ENCODE measurements around the gene PITX2. TPM values are rescaled to one million over a fixed set of nuclear protein-coding genes. Genes with fewer than 3 reads are reported as not detected.

The PITX2 gene
- total and polyA plus RNA-seq, 10 of the 15 experiments (the other 5 are each of a cell fraction or from before 2014, with no cell fraction given), result not detected

DNA sequence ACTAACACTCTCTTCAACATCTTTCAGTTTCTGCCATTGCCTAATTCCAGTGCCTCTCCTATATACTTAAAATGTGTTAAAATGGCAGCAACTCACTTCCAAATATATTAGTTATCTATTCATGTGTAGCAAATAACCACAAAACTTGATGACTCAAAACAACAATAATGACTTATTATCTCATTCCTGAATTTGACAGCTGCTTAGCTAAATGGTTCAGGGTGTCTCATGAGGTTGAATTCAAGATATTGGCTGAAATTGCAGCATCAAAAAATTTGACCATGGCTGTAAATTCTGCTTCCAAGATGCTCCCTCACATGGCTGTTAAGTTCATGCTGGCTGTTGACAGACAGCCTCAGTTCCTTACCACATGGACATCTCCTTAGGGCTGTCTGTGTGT is 25.3 kb downstream of the PITX2 start (continued):
- TF ChIP-seq, protein P1, sequence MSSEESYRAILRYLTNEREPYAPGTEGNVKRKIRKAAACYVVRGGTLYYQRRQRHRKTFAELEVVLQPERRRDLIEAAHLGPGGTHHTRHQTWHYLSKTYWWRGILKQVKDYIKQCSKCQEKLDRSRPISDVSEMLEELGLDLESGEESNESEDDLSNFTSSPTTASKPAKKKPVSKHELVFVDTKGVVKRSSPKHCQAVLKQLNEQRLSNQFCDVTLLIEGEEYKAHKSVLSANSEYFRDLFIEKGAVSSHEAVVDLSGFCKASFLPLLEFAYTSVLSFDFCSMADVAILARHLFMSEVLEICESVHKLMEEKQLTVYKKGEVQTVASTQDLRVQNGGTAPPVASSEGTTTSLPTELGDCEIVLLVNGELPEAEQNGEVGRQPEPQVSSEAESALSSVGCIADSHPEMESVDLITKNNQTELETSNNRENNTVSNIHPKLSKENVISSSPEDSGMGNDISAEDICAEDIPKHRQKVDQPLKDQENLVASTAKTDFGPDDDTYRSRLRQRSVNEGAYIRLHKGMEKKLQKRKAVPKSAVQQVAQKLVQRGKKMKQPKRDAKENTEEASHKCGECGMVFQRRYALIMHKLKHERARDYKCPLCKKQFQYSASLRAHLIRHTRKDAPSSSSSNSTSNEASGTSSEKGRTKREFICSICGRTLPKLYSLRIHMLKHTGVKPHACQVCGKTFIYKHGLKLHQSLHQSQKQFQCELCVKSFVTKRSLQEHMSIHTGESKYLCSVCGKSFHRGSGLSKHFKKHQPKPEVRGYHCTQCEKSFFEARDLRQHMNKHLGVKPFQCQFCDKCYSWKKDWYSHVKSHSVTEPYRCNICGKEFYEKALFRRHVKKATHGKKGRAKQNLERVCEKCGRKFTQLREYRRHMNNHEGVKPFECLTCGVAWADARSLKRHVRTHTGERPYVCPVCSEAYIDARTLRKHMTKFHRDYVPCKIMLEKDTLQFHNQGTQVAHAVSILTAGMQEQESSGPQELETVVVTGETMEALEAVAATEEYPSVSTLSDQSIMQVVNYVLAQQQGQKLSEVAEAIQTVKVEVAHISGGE (CRISPR knock-in tag; IDR thresholded peaks at IDR 0.05), result no peak

DNA sequence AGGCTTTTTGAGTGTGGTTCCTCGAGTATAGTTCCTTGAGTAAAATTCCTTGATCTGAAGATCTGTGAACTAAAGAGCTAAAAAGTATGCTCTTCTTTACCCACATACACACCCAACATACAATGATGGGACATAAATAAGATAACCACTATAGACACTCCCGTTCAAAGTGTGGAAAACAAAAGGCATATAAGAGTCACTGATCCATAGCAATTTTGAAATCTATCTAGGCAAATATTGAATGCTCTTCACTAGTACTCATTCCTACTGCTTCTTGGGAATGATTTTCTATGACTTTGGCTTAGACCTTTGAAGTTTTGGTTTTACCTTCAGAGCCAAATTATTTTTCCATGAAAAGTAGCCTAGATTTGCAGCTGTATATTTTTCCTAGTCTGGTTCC is 26.4 kb downstream of the PITX2 start:
- no peak overlapping the region for H3K4me2 ChIP-seq (ENCODE audit: control insufficient read depth, insufficient read depth)
- CTCF ChIA-PET, result no interaction called here
- TF ChIP-seq MTA3 (IDR thresholded peaks at IDR 0.05; ENCODE audit: borderline replicate concordance, low read length) (no peak), TARDBP (IDR thresholded peaks at IDR 0.05; ENCODE audit: borderline replicate concordance) (no peak), FOS (IDR thresholded peaks at IDR 0.05; ENCODE audit: borderline replicate concordance, extremely low read depth, insufficient read length) (no peak), PAX5 (IDR thresholded peaks at IDR 0.05; ENCODE audit: borderline replicate concordance, low read depth, low read length) (no peak), NR2C1 (IDR thresholded peaks at IDR 0.05) (no peak), POLR2AphosphoS2 (IDR thresholded peaks at IDR 0.05; ENCODE audit: low read depth, low read length) (no peak), SMC3 (IDR thresholded peaks at IDR 0.05; ENCODE audit: borderline replicate concordance, low read length) (no peak)
- TF ChIP-seq, protein P2, sequence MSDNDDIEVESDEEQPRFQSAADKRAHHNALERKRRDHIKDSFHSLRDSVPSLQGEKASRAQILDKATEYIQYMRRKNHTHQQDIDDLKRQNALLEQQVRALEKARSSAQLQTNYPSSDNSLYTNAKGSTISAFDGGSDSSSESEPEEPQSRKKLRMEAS (IDR thresholded peaks at IDR 0.05; ENCODE audit: low read depth, low read length), result no peak
- TF ChIP-seq, protein P3, sequence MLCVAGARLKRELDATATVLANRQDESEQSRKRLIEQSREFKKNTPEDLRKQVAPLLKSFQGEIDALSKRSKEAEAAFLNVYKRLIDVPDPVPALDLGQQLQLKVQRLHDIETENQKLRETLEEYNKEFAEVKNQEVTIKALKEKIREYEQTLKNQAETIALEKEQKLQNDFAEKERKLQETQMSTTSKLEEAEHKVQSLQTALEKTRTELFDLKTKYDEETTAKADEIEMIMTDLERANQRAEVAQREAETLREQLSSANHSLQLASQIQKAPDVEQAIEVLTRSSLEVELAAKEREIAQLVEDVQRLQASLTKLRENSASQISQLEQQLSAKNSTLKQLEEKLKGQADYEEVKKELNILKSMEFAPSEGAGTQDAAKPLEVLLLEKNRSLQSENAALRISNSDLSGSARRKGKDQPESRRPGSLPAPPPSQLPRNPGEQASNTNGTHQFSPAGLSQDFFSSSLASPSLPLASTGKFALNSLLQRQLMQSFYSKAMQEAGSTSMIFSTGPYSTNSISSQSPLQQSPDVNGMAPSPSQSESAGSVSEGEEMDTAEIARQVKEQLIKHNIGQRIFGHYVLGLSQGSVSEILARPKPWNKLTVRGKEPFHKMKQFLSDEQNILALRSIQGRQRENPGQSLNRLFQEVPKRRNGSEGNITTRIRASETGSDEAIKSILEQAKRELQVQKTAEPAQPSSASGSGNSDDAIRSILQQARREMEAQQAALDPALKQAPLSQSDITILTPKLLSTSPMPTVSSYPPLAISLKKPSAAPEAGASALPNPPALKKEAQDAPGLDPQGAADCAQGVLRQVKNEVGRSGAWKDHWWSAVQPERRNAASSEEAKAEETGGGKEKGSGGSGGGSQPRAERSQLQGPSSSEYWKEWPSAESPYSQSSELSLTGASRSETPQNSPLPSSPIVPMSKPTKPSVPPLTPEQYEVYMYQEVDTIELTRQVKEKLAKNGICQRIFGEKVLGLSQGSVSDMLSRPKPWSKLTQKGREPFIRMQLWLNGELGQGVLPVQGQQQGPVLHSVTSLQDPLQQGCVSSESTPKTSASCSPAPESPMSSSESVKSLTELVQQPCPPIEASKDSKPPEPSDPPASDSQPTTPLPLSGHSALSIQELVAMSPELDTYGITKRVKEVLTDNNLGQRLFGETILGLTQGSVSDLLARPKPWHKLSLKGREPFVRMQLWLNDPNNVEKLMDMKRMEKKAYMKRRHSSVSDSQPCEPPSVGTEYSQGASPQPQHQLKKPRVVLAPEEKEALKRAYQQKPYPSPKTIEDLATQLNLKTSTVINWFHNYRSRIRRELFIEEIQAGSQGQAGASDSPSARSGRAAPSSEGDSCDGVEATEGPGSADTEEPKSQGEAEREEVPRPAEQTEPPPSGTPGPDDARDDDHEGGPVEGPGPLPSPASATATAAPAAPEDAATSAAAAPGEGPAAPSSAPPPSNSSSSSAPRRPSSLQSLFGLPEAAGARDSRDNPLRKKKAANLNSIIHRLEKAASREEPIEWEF (IDR thresholded peaks at IDR 0.05; ENCODE audit: insufficient replicate concordance, low read depth, low read length), result no peak
- TF ChIP-seq, protein P4, sequence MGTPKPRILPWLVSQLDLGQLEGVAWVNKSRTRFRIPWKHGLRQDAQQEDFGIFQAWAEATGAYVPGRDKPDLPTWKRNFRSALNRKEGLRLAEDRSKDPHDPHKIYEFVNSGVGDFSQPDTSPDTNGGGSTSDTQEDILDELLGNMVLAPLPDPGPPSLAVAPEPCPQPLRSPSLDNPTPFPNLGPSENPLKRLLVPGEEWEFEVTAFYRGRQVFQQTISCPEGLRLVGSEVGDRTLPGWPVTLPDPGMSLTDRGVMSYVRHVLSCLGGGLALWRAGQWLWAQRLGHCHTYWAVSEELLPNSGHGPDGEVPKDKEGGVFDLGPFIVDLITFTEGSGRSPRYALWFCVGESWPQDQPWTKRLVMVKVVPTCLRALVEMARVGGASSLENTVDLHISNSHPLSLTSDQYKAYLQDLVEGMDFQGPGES (IDR thresholded peaks at IDR 0.05), result no peak
- TF ChIP-seq, protein P5, sequence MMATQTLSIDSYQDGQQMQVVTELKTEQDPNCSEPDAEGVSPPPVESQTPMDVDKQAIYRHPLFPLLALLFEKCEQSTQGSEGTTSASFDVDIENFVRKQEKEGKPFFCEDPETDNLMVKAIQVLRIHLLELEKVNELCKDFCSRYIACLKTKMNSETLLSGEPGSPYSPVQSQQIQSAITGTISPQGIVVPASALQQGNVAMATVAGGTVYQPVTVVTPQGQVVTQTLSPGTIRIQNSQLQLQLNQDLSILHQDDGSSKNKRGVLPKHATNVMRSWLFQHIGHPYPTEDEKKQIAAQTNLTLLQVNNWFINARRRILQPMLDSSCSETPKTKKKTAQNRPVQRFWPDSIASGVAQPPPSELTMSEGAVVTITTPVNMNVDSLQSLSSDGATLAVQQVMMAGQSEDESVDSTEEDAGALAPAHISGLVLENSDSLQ (IDR thresholded peaks at IDR 0.05), result no peak

More for the DNA sequence above, 26.4 kb downstream of the PITX2 start:
- no peaks in the 10 kb centered on the region for H3K36me3 ChIP-seq (ENCODE audit: control insufficient read depth in 2 of 2, insufficient read depth in 2 of 2, low read length in 1 of 2)
- ChIA-PET POLR2A (no interaction called here), RAD21 (ENCODE audit: unreplicated experiment) (no interaction called here), SMC1A (ENCODE audit: uncharacterized antibody, unreplicated experiment) (interaction anchor here (1.2 kb wide), 1 partner anchor 18 kb away, joined by 3 read pairs; no protein-coding TSS in a partner anchor)
- H3K79me2 ChIP-seq (ENCODE audit: control insufficient read depth, insufficient read depth, low read length), result no peaks in the 10 kb centered on the region
- ATAC-seq, result no peak
- intact Hi-C loops (cut with micrococcal nuclease; ENCODE audit: unreplicated experiment), result no loop called here
- no peaks in the 10 kb centered on the region for H3K27me3 ChIP-seq (replicated peaks in 1 of 2; ENCODE audit: control insufficient read depth in 2 of 2, insufficient read depth in 2 of 2, low read length in 1 of 2)
- H2AFZ ChIP-seq (ENCODE audit: control insufficient read depth, low read depth, low read length), result no peak overlapping the region
- no TSS peak for BruUV-seq (replicated peaks)
- no peak overlapping the region for H3K4me3 ChIP-seq
- H3K9ac ChIP-seq (ENCODE audit: control insufficient read depth, insufficient read depth, low read length), result no peak overlapping the region
- no peak overlapping the region for H3K27ac ChIP-seq (ENCODE audit: control insufficient read depth, insufficient read depth)
- DNase-seq (ENCODE audit: low read depth, low spot score), result no peak
- no peak for FAIRE-seq
- no peaks in the 10 kb centered on the region for H3K9me3 ChIP-seq (replicated peaks; ENCODE audit: control insufficient read depth, insufficient read depth, low read length)
- WGBS (ENCODE audit: insufficient coverage, insufficient replicate concordance, low lambda C conversion rate, missing lambda C conversion rate), result 15% methylated on average over 2 of the region's 2 CpGs
- no peaks in the 10 kb centered on the region for H4K20me1 ChIP-seq (ENCODE audit: control insufficient read depth, insufficient read depth)
- in situ Hi-C loops (cut with MboI), result no loop called here
- H3K4me1 ChIP-seq (ENCODE audit: control insufficient read depth, insufficient read depth, low read length), result no peaks in the 10 kb centered on the region
